Transverse colon (tissue), 4 donors: Measurements from ENCODE around the gene DNAJC3.

ENCODE experiments used
- POLR2A ChIP-seq: fragments of 450-650 bp; IDR thresholded peaks from one replicate; pipeline ENCODE4 v1.6.1; 2016; ENCODE audit warnings: antibody characterized with exemption, mild to moderate bottlenecking, moderate library complexity
- POLR2AphosphoS5 ChIP-seq, 3 donors: sonication (generic); formaldehyde crosslinking; IDR thresholded peaks; one replicate each; pipeline ENCODE4 v1.6.1; 2016; ENCODE audit warnings: antibody characterized with exemption in 3 of 3
- TF ChIP-seq, protein P1 (sequence below), 5 experiments: fragments of 200-600 bp in 3 of 5; fragments of 450-650 bp in 2 of 5; sonication (generic) in 3 of 5; IDR thresholded peaks; 1 replicate in 2 of 5; 2 replicates in 3 of 5; pipeline ENCODE4 v1.5.1; 2016 to 2017; ENCODE audit warnings: antibody characterized with exemption in 5 of 5, inconsistent platforms in 3 of 5, mild to moderate bottlenecking in 2 of 5, moderate library complexity in 1 of 5

DNA sequence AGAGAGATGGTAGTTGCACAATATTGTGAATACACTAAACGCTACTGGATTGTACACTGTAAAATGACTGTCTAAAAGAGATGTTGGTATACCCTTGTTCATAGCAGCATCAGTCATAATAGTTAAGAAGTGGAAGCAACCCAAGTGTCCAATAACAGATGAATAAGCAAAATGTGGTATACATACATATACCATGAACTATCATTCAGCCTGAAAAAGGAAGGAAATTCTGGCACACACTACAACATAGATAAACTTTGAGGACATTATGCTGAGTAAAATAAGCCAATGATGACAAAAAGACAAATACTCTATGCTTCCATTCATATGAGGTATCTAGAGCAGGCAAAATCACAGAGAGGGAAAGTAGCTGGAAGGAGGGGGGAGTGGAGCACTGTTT is 48.5 kb upstream of the DNAJC3 start:
- TF ChIP-seq, protein P1, sequence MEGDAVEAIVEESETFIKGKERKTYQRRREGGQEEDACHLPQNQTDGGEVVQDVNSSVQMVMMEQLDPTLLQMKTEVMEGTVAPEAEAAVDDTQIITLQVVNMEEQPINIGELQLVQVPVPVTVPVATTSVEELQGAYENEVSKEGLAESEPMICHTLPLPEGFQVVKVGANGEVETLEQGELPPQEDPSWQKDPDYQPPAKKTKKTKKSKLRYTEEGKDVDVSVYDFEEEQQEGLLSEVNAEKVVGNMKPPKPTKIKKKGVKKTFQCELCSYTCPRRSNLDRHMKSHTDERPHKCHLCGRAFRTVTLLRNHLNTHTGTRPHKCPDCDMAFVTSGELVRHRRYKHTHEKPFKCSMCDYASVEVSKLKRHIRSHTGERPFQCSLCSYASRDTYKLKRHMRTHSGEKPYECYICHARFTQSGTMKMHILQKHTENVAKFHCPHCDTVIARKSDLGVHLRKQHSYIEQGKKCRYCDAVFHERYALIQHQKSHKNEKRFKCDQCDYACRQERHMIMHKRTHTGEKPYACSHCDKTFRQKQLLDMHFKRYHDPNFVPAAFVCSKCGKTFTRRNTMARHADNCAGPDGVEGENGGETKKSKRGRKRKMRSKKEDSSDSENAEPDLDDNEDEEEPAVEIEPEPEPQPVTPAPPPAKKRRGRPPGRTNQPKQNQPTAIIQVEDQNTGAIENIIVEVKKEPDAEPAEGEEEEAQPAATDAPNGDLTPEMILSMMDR (IDR thresholded peaks at IDR 0.05), result no peak
- TF ChIP-seq POLR2AphosphoS5 (IDR thresholded peaks at IDR 0.05), result no peak
- no peak for TF ChIP-seq POLR2A
